ENCODE results near the gene PSG7. TPM values are rescaled to one million over a fixed set of nuclear protein-coding genes. Genes with fewer than 3 reads are reported as not detected.
"Not testable (repeated sequence)": the region's sequence is repeated elsewhere in the genome, so short reads cannot be mapped to it uniquely, and the experiment has no call there.

The PSG7 gene
- not detected for total RNA-seq

- not testable (repeated sequence) for H3K27me3 ChIP-seq, H3K4me1 ChIP-seq, DNase-seq, H3K4me3 ChIP-seq, H3K9me3 ChIP-seq, H3K27ac ChIP-seq, H3K36me3 ChIP-seq
Observed at GRCh38 chr19:42937107-42937506, at the start of gene PSG7. PSG7 (minus strand) TSS chr19:42937207; CDS start chr19:42937076, 131 bp downstream.

- DNase-seq, result no peak
- no peaks in the 10 kb centered on the region for H3K9me3 ChIP-seq
- H3K4me1 ChIP-seq, result no peaks in the 10 kb centered on the region
- H3K36me3 ChIP-seq, result no peaks in the 10 kb centered on the region
- H3K27ac ChIP-seq, result no peak overlapping the region
- no peak overlapping the region for H3K4me3 ChIP-seq
- H3K27me3 ChIP-seq, result no peaks in the 10 kb centered on the region
- TF ChIP-seq POLR2A (IDR thresholded peaks at IDR 0.05), result no peak
- no peak for TF ChIP-seq CTCF (IDR thresholded peaks at IDR 0.05)
Observed at GRCh38 chr19:42985588-42985987, 48.6 kb upstream of the PSG7 start.

GRCh38 chr19:42982111-42982510 is 45.1 kb upstream of the PSG7 start:
- not testable (repeated sequence) for H3K4me1 ChIP-seq, H3K36me3 ChIP-seq, H3K27ac ChIP-seq, H3K27me3 ChIP-seq, DNase-seq, H3K9me3 ChIP-seq, H3K4me3 ChIP-seq

- DNase-seq, H3K27me3 ChIP-seq, H3K27ac ChIP-seq: not testable (repeated sequence)
Observed at GRCh38 chr19:42971451-42971850, 34.4 kb upstream of the PSG7 start.

GRCh38 chr19:42965176-42965575 is 28.2 kb upstream of the PSG7 start:
- no peak for TF ChIP-seq CTCF (IDR thresholded peaks at IDR 0.05)
- no peak for TF ChIP-seq POLR2A (IDR thresholded peaks at IDR 0.05)
- Histone ChIP-seq H3K9me3 (no peaks in the 10 kb centered on the region), H3K27me3 (no peaks in the 10 kb centered on the region)

More at GRCh38 chr19:42971451-42971850, 34.4 kb upstream of the PSG7 start:
- not testable (repeated sequence) for H3K4me1 ChIP-seq, H3K4me3 ChIP-seq, H3K9me3 ChIP-seq, H3K36me3 ChIP-seq

GRCh38 chr19:42961119-42961518 is 24.1 kb upstream of the PSG7 start:
- no peaks in the 10 kb centered on the region for H3K9me3 ChIP-seq
- DNase-seq, result no peak
- H3K36me3 ChIP-seq, result no peaks in the 10 kb centered on the region
- no peaks in the 10 kb centered on the region for H3K4me1 ChIP-seq
- H3K27ac ChIP-seq, result no peak overlapping the region
- H3K4me3 ChIP-seq, result no peak overlapping the region
- no peak for TF ChIP-seq CTCF (IDR thresholded peaks at IDR 0.05)
- TF ChIP-seq POLR2A (IDR thresholded peaks at IDR 0.05), result no peak
- H3K27me3 ChIP-seq, result no peaks in the 10 kb centered on the region

More at GRCh38 chr19:42965176-42965575, 28.2 kb upstream of the PSG7 start:
- H3K4me3 ChIP-seq, result no peak overlapping the region
- H3K36me3 ChIP-seq, result no peaks in the 10 kb centered on the region
- H3K27ac ChIP-seq, result no peak overlapping the region
- DNase-seq, result no peak
- no peaks in the 10 kb centered on the region for H3K4me1 ChIP-seq

- not testable (repeated sequence) for H3K36me3 ChIP-seq, H3K4me3 ChIP-seq, H3K9me3 ChIP-seq, H3K27me3 ChIP-seq, H3K4me1 ChIP-seq, DNase-seq, H3K27ac ChIP-seq
Observed at GRCh38 chr19:42952126-42952525, 15.1 kb upstream of the PSG7 start.

- not testable (repeated sequence) for H3K4me3 ChIP-seq, H3K36me3 ChIP-seq, H3K27me3 ChIP-seq, H3K4me1 ChIP-seq, H3K27ac ChIP-seq, H3K9me3 ChIP-seq, DNase-seq
Observed at GRCh38 chr19:42951476-42951875, 14.5 kb upstream of the PSG7 start.

All from Peyer's patch (tissue), 4 donors.